ENCODE results near the gene SARDH.

Gene SARDH

GRCh38 chr9:133664173-133665050 lies 73.7 kb downstream of the SARDH start:
- DNase-seq = no peak

DNA sequence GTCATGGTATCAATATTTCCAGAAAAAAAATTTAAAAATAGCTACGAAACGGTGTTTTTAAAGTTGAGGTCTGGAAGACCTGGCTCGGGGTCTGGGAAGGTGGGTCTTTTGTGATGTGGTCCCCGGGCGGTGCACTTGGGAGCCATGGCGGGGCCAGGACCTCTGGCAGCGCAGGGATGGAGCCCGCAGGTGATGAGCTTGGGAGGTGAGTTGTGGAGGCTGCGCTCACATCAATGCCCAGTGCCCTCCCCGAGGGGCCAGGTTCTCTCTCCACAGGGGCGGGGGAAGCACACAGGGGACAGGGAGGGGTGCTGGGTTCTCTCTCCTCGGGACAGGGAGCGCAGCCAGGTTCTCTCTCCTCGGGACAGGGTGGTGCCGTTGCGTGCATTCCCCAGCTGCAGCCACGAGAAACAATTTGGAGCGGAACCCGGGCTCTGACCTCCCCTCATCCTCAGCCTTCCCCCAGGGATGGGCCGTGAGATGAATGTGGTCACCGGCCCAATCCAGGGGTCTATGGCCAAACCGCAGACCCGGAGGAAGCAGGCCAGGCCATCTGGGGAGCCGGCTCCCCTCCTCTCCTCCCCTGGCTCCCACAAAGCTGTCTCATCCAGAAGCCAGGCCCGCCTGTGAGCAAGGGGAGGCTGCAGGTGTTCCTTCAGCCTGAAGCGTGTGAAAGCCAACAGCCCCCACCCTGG lies 76.2 kb downstream of the SARDH start:
- no peak for DNase-seq

- DNase-seq = no peak
Observed at GRCh38 chr9:133659516-133659915, 78.6 kb downstream of the SARDH start.

DNA sequence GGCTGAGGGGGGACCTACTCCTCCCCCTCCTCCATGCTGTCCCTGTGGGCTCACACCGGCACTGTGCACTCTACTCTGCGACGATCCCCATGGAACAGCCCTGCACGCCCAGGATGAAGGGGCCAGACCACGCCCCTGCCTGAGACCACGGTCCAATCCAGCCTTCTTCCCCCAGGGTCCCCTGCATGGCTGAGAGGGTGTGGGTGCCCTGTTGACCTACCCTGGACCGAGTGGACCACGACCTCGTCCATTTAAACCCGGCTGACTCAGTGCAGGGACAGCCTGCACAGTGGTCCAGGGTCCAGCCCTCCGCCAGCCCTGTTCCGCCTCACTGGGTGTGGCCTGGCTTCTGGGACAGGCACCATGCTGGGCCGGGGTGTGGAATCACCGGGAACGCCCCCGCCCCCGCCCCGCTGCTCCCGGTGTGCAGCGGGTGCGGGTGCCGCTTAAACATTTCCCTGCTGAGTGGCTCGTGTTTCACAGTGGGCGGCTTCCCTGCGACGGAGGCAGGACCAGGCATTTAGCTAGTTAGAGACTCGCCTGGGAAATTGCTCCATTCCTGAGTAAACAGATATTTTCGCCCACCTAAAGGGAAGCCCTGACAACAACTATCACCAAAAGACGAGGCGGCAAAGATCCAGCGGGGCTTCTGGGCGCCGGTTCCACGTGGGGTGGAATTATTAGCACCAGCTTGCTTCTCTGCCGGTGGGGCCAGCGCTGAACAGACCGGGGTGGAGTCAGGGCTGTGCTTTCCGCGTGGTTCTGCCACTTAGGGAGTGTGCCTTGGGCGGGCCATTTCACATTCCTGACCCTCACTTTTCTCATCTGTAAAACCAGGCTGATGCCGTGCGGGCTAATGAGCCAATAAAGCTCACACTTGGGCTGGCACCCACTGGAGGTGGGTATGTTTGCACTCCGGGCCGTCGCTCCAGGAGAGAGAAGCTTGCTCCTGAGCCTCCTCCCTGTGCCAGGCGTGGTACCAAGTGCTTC lies 79.4 kb downstream of the SARDH start:
- DNase-seq = peak; percentile 72

GRCh38 chr9:133657120-133657661 lies 81.0 kb downstream of the SARDH start:
- peak; percentile 68 for DNase-seq

- DNase-seq = no peak
Observed at GRCh38 chr9:133656211-133657119, 81.7 kb downstream of the SARDH start.

- DNase-seq = no peak
Observed at GRCh38 chr9:133655701-133656100, 82.5 kb downstream of the SARDH start.

GRCh38 chr9:133654736-133655657 lies 83.2 kb downstream of the SARDH start:
- DNase-seq = no peak

DNA sequence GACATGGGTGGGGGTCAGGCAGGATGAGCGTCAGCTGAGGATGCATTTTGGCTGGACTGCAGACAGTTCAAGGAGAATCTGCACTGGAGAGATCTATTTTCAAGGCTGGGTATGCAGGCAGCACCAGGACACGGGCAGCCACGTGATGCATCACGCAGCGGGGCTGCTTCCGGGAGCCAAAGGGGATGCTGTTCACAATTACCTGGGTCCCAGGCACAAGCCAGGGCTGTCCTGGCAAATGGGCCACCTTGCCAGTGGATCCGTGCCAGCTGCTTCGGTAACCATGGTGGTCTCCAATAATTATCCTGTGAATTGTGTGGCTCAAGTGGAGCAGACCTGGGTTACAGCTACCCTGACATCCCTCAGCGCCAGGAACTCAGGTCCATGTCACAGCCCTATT lies 84.5 kb downstream of the SARDH start:
- no peak for DNase-seq

GRCh38 chr9:133650026-133650425 lies 88.1 kb downstream of the SARDH start:
- no peak for DNase-seq

GRCh38 chr9:133649194-133649593 lies 89.0 kb downstream of the SARDH start:
- DNase-seq = no peak

DNA sequence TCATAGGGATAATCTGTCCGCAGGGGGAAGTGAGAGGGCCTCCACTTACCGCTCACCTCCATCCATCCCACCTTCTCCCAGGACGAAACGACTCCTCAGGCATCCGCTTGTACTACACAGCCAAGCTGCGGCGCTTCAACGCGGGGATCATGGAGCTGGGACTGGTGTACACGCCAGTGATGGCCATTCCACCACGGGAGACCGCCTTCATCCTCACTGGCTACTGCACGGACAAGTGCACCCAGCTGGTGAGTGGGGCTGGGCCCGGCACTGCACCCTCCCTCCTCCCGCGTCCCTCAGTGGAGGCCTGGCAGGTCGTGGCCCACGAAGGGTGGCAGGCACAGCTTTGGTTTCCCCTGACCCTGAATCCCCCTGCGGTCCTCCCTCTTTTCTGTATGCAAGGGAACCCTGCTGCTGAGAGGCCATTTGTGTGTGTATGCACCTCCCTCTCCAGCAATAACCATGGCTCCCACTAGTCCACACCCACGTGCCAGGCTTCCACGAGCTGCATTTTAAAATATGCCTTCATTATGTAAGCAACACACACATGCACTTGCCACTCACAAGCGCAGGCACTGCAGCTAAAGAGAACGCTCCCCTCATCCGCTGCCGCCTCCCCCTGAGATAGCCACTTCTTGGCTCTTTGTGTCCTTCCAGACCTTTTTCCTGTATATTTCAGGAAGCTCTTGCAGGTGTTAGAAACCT lies 90.2 kb downstream of the SARDH start:
- no peak for DNase-seq

- no peak for DNase-seq
Observed at GRCh38 chr9:133647148-133647547, 91.0 kb downstream of the SARDH start.

GRCh38 chr9:133645021-133645765 lies 93.0 kb downstream of the SARDH start:
- DNase-seq = no peak

GRCh38 chr9:133643978-133644760 lies 94.0 kb downstream of the SARDH start:
- no peak for DNase-seq

- DNase-seq = no peak
Observed at GRCh38 chr9:133643362-133643755, 94.8 kb downstream of the SARDH start.

DNA sequence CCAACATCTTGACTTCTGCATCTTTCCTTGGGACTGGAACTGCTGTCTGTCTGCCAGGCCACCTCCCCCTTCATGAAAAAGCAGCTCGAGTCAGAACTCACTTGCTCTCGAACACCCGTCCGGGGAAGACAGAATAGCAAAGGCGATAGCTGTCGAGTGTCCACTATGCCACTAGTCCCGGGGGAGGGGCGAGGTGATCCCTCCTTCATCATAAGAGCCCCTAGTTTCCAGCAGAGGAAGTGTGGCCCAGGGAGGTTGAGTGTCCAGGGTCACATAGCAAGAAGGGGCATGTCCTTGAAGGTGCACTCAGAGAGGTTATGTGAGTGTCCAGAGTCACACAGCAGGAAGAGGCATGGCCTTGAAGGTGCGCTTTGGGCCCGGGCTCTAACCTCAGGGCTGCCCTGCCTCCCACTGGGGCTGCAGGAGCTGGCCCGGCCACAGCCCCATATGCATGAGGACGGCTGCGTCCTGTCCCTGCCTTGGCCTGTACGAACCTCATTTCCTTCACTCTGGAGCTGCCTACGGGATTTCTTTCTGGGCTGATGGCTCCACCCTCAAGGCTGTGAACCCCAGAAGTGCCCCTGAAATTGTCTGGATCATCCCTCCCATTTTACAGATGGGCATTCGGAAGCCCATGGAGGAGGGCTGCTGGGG lies 95.3 kb downstream of the SARDH start:
- DNase-seq = no peak

Data from NCI-H1694 (cell line).